GM18858 (cell line): Measurements from ENCODE around the gene FHIT.

ENCODE experiments used
- ATAC-seq: cut with Tn5 transposase; IDR thresholded peaks from one replicate; pipeline ENCODE4 v1.9.1; 2021; ENCODE audit not compliant: unreplicated experiment

Gene FHIT

DNA sequence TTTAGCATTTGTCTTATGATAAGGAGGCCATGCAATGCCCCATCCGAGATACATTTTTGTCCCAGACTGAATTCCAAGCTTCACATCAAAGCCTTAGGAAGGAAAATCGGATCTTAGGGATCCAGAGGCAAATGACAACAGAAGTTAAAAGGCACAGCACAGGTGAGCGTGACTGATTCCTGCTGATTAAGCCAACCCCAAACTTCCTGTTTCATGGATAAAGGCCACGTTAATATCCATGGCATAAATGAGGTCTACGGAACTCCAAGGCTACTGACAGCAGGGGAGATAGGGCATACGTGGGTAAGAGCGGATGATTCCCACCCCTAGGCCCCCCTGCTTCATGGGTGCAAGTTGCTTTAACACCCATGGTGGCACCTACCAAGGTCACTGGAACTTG is 471.6 kb downstream of the FHIT start:
- ATAC-seq = no peak

DNA sequence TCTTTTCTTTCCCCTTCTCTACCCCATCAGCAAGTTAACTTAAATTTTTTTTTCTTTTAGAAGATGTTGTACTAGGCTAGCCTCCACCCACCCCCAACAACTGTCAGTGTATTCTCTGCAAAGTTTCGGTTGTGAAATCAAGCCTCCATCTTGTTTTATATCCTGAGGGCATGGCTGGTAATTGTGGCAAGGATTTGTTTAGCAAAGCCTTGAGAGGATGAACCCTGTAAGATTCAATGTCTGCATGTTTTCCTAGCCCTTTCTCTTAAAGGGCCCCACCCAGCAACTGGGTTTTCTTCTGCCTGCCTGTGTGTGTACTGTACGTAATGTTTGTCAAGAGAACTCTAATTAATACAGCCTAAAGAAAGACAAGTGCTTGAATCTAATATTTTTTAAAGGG is 475.3 kb downstream of the FHIT start:
- no peak for ATAC-seq

DNA sequence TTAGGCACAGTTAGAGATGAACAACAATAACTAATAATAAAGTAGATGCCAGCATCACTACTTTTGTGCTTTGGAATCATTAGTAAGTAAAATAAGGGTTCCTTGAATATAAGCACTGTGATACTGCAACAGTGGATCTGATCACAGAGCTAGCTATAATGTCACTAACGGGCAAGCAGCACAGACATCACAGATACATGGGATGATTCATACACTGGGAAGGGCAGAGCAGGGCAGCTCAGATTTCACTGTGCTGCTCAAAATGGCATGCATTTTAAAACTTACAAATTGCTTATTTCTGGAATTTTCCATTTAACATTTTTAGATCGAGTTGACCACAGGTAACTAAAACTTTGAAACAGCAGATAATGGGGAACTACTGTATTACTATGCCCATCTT is 476.6 kb downstream of the FHIT start:
- no peak for ATAC-seq

DNA sequence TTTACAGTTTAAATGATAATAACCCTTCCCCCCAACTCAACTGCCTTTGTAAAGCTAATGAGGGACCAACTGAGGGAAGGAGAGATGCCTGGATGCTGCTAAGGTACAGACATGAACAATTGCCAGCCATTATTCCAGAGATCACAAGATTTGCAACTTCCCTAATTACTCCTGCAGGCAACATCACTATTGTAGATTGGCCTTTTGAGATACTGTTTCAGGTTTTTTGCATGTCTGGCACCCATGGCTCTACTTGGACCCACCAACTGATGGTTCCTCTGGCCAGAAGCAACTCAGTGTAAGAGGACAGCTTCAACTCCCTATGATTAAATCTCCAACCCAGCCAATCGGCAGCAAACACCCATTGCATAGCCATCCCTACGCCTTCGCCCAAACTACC is 478.7 kb downstream of the FHIT start:
- ATAC-seq = no peak

DNA sequence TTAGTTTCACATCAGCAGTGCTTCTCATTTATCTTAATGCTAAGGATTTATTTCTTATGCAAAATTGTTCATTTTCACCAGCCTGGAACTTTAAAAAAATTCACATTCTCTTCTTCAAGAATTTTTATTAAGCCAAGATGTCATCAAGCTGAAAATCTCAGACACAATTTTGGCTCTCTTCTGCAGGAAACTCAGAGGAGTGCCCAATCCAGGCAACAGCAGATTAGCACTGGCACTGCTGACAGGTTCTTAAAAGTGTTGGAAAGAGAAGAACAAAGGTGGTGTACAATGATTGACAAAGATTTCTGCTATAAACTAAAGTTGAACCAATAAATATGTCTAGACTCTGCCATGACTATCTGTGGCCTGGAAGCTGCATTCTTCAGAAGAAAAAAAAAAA is 479.5 kb downstream of the FHIT start:
- no peak for ATAC-seq

DNA sequence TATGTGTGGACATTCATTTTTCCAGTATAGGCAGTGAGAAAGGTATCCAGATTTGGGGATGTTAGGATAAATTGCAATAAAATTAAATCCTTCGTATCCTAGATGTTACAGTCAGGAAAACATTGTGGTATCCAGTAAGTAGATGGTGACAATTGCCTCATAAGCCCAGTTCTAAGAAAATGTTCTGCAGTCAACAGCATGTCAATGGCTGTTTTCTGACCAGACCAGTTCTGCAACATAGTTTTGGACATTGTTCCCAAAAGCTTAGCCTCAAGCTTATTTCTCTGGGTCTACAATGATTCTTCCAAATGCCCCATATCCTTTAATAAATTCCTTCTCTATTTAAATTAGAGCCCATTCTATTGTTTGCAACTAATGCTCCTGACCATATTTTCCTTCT is 480.7 kb downstream of the FHIT start:
- no peak for ATAC-seq

DNA sequence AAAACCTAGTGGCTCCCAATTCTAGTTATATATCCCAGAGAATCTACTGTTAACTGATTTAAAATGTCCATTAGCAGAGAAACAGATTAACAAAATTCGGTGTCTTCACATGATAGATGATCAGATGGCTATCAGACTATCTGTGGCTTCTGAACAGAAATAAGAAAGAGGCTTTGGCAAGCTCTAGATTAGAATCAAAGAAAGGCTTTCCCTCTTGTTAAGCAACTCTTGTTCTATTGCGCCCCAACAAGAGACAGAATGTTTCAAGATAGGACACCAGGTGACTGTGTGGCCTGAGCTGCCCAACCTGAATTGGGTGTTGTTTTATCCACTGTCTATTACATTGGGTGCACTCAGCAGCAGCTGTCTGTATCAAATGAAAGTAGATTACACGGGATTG is 483.7 kb downstream of the FHIT start:
- no peak for ATAC-seq

DNA sequence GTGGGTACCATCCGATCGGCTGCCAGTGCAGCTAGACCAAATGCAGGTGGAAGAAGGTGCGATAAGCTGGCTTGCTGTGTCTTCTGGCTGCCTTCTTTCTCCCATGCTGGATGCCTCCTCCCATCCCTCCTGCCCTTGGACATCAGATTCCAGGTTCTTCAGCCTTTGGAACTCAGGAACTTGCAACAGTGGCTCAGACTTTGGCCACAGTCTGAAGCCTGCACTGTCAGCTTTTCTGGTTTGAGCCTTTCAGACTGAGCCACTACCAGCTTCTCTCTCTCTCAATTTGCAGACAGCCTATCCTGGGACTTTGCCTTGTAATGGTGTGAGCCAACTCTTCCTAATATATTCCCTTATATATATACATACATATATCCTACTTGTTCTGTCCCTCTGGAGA is 485.5 kb downstream of the FHIT start:
- no peak for ATAC-seq

DNA sequence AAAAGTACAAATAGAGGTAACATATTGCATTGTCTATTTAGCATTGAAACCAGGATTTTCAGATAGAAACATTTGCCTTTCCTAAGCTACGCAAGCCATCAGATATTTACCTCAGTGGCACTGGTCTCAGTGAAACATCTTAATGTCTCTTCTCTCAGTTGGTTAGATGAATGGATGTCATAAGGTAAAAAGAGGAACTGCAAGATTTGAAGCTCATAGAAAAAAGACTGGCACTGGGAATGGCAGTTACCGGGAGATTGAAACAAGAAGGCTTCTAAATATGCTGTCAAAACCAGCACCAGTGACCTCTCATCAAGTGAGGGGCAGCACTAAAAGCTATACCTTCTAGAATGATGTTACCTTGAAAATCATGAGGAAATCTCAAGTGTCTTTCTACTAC is 486.4 kb downstream of the FHIT start:
- ATAC-seq = no peak

DNA sequence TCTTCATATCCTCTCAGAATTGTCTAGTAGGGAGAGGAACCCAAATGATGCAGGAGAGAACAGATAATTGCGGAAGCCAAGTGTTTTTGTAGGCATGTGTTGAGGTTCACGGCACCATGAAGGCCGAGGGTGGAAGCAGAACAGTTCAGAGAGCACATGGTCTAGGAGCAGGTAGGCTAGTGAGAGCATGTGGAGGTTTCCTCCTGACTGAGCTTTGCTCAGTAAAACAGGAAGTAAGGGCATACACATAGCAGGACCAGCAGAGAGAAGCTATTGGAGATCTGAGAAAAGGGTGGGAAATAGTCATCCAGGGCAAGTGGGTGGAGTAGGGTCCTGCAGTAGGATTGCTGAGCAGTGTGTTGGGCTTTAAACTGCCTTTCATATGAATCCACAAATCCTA is 491.1 kb downstream of the FHIT start:
- no peak for ATAC-seq

DNA sequence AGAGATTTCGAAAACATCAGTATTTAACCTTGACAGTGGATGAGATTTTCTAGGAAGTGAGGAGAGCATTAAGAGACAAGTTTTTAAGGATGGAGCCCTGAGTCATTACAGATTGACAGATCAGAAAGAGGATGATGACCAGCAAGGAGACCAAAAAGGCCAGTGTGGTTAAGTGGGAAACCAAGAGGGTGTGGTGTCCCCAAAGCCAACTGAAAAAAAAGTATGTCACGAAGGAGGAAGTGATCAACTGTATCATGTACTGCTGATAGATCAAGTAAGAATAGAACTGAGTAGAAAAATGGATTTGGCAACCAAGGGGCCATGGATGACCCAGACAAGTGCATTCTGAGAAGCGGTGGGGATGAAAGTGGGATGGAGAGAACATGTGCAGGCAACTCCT is 491.8 kb downstream of the FHIT start:
- ATAC-seq = no peak

DNA sequence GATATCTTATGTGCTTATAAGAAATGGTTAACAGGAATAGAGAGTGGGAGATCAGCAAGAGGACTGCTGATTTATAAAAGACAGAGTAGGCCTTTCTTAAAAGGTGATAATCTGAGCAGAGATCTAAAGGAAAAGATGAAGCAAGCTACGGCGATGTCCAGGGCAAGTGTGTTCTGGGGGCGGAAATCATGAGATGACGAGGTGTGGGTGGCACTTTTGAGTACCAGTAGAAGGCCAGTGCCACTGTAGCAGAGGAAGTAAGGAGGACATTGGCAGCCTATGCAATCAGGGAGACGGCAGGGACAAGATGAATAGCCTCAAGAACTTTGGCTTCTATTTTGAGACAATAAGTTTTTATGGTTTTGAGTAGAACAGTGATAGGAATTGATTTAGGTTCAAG is 492.4 kb downstream of the FHIT start:
- no peak for ATAC-seq

DNA sequence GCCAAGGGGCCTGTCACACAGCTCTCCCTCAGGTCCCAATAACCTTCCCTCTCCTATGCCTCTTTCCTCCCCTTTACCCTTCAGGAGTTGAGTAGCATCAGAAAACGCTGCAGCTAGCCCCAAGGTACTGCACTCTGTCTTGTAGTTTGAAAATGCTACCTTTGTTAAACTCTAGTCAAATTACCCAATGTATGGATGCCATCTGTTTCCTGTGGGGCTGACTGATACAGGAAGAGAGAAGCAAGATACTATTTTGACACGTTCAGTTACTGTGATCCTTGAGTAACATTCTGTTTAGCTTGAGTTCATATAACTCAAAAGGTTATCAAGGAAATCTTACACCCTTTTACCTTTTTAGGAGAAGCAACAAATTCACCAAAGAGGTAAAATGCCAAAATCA is 493.1 kb downstream of the FHIT start:
- no peak for ATAC-seq

DNA sequence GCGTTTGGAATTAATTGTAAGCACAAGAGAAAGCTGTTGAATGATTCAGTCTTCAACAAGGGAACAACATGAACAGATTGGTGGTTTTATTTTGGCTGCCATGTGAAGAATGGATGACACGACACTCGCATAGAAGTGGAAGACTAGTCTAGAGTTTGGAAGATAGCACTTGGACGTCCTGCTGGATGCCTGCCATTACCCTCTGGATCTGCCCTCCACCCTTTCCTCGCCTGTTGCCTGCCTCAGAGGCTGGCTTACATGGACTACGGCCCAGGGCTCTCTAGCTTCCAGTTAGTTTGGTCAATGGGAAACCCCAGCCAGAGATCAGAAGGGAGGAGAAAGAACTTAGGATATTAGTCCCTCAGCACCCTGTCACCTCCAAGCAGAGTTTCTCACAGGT is 493.5 kb downstream of the FHIT start:
- no peak for ATAC-seq

DNA sequence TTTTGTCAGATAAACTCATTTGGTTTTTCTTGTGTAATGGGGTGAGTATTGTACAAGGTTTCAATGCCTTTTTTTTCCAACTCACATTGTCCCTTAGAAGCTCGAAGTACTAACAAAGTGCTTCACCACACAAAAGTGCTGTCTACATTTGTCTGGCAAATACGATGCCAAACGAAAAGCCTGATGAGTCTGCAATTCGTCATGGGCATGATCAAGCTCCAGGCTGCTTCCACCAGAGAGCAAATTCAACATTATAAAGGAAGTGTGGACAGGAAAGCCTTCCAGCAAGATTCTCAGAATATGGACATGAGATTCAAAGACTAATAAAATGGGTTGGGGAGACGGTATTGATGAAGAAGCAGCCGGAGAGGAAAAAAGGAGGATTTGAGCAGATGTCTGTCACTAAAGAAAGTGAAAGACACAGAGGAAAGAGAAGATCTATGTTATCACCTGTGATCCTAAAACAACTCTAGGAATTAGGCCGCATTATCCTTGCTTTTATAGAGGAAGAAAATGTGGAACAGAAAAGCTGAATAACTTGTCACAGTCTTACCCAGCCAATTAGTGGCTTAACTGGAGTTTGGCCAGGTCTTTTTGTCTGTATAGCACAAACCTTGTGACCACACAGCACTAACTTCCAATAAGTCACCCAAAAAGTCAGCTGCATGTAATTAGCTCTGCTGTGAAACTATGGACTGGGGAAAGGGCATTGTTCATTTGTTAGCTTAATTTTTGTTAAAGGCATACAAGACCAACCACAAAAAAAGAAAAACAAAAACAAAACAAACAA is 494.8 kb downstream of the FHIT start:
- no peak for ATAC-seq

DNA sequence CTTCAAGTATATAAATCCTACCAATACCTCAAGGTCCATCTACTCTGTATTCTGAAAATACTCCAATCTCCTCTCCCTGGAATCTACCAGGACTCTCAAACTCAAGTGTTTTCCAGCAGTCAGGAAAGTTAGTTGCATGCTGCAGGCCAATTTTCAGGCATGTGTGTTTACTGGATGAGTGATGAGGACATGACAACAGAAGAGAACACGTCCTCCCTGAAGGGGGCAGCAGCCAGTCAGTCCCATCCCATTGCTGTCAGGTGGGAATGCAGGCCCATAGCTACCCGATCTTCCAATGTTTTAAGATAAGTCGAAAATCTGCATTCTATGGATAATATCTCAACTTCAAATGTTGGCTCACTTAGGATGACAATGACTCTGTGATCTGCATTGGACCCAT is 496.2 kb downstream of the FHIT start:
- no peak for ATAC-seq

DNA sequence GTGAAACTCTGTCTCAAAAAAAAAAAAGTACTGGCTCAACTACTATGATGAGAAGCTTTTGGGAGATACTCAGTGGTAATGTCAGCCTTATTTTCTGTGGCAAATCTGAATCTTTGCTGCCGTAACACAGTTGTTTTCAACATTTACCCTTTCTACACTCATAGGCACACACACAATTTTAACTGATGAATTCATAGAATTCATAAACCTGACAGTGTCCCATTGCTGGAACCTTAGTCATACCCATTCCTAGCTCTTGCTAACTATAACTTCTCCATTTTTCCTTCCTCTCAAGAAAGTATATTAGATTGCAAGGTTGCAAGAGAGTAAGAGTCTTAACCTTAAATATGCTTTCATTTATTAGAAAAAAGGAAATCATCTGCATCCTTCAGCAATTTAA is 496.6 kb downstream of the FHIT start:
- ATAC-seq = no peak

DNA sequence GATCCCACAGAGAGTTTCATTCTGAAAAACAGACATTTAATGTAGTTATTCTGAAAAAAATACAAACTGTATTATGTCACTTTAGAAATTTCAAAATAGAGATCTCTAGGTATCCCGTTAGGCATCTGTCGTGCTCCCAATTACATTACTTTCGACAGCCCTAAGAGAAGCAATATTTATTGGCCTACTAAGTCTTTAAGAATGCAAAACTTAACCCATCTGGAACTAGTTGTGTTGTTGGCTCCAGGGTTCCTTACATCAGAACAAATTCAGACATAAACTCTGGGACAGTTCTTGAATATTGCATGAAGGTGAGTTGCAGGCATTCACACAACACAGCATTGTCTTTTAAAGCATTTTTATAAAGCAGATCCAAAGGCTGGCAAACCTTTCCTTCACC is 498.4 kb downstream of the FHIT start:
- ATAC-seq = no peak

DNA sequence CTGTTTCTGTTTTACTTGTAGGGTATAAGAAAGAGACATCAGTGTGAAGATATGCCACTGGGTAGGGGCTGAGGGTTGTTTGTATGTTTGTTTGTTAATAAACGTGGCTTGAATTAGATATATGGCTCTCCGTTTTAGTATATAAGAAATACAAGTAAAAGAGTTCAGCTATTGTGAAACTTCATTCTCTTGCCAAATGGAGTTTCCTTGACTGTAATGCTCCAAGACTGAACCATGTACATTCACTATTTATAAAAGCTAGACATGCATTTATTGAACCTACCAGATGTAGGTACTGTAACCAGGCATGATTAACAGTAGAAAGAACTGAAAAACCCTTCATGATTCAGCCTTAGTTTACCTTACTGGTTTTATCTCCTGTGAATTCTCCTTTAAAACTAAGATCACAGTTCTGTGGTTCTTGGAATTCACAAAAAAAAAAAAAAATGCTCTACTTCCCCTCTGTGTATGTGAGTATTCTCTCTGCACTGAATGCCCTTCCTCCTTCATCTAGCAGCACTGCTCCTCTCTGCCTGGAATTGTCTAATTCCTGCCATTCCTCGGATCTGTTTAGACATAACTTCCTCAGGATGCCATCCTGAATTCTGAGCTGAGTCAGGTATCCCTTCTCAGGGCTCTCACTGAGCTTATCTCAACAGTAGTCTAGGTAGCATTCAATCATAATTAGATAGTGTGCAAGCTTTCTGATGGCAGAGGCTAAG is 504.4 kb downstream of the FHIT start:
- ATAC-seq = no peak

DNA sequence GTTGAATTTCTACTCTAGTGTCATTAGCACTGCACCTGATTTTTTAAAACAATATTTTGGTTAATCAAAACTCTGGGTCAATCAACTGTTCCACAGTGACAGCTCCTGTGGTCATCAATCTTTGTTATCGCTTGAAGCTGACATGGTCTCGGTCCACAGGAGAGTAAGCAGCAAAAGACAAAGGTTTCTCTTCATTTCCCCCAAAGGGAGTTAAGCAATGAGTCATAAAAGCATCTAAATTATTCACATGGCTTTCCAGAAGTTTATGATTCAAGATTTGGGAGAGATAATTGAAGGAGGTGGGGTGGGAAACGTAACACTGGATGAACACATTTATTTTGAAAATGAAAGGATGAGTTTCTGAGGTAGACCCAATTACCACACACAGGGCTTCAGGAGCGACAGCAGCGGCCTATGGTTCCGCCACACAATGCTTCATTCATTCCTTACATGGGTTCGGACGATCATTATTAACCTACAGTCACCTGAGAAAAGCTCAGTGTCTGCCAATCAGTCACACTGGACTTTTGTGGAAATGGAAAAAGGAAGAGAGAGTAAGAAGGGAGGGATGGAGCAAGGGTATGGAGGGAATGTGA is 505.1 kb downstream of the FHIT start:
- no peak for ATAC-seq

DNA sequence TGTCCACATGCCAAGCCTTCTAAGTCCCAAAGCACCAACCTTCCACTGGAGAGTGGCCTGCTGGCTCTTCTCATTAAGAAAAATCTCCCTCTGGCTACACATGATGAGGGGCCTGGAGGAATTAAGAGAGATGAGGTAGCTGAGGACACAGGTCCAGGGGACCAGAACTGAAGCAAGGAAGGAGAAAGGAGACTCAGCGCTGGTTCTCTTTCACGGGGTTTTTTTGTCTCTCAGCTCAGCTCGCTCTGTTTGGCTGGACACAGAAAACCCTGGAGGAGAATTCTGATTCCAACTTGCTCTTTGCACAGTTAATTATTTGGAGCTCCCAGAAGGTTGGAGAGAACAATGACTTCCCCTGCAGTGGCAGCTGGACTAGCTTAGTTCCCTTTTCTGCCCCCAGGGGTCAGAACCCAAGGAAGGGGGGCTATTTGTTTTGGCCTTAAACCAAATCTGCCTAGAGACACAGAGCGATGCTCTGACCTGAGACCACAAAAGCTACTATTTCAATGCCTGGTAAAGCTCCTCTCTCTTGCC is 507.6 kb downstream of the FHIT start:
- ATAC-seq = no peak

DNA sequence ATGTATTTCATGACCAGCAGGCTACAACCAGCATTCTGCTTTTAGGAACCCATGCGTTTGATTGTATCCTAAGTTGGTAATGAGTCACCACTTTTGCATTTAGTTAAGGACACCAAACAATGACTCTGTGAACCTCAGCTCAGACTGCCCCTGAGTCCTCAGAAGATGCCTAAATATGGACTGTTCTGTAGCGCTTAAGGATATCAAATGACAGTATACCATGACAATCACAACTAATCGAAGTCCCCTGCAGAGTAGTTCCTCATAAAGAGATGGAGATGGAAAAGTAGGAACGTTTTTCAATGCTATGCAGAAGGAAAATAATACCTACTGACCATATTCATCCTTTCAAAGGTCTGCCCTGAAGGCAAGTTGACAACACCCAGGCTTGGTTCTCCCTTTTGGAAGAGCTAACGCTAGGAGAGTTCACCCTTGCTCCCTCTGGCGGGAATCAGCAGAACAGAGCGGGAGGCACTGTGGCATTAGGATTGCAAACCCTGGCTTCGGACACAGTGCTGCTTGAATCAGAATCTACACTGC is 508.6 kb downstream of the FHIT start:
- no peak for ATAC-seq
